Colon (tissue), 2 donors: ENCODE data around the gene CD274.
"Not testable (repeated sequence)": the region's sequence is repeated elsewhere in the genome, so short reads cannot be mapped to it uniquely, and the experiment has no call there.

Experiments used
- FAIRE-seq: peaks from 2 replicates; lab custom pipeline; 2012; peaks lifted over from hg19 to GRCh38; lab: Jason Lieb, UNC
- donor health status: control.
- donor health status: control.

The CD274 gene

GRCh38 chr9:5468850-5469249, 18.5 kb downstream of the CD274 start:
- FAIRE-seq, result no peak

GRCh38 chr9:5470122-5470521, 19.8 kb downstream of the CD274 start:
- FAIRE-seq, result no peak

GRCh38 chr9:5470816-5471215, 20.5 kb downstream of the CD274 start:
- FAIRE-seq, result no peak

GRCh38 chr9:5475611-5476010, 25.3 kb downstream of the CD274 start:
- not testable (repeated sequence) for FAIRE-seq

GRCh38 chr9:5478206-5478605, 27.9 kb downstream of the CD274 start:
- FAIRE-seq, result no peak

GRCh38 chr9:5479994-5480694, 29.8 kb downstream of the CD274 start:
- FAIRE-seq, result no peak

GRCh38 chr9:5480919-5481318, 30.6 kb downstream of the CD274 start:
- FAIRE-seq, result no peak

- FAIRE-seq, result no peak
These were observed 31.1 kb downstream of the CD274 start for GRCh38 chr9:5481322-5482040.

GRCh38 chr9:5482194-5482593, 31.9 kb downstream of the CD274 start:
- FAIRE-seq, result no peak

- no peak for FAIRE-seq
These were observed 33.0 kb downstream of the CD274 start for GRCh38 chr9:5483306-5483705.

- FAIRE-seq, result no peak
These were observed 35.2 kb downstream of the CD274 start for GRCh38 chr9:5485378-5486085.

GRCh38 chr9:5486988-5487387, 36.6 kb downstream of the CD274 start:
- no peak for FAIRE-seq

- FAIRE-seq, result no peak
These were observed 38.1 kb downstream of the CD274 start for GRCh38 chr9:5488221-5489008.

GRCh38 chr9:5489630-5490490, 39.5 kb downstream of the CD274 start:
- FAIRE-seq, result no peak

GRCh38 chr9:5492965-5493678, 42.8 kb downstream of the CD274 start:
- no peak for FAIRE-seq

- no peak for FAIRE-seq
These were observed 43.6 kb downstream of the CD274 start for GRCh38 chr9:5493679-5494511.

GRCh38 chr9:5494765-5495164, 44.4 kb downstream of the CD274 start:
- not testable (repeated sequence) for FAIRE-seq

GRCh38 chr9:5499157-5499556, 48.8 kb downstream of the CD274 start:
- FAIRE-seq, result no peak

- FAIRE-seq, result no peak
These were observed 49.6 kb downstream of the CD274 start for GRCh38 chr9:5499889-5500398.
